ENCODE results near the gene RPS6KA2. TPM values are rescaled to one million over a fixed set of nuclear protein-coding genes. Genes with fewer than 3 reads are reported as not detected.
A peak's percentile ranks its signal among the peaks of the same experiment; 100 is the strongest.

RPS6KA2 gene
- total RNA-seq, 1 donor from 2014 or later: 122 TPM

DNA sequence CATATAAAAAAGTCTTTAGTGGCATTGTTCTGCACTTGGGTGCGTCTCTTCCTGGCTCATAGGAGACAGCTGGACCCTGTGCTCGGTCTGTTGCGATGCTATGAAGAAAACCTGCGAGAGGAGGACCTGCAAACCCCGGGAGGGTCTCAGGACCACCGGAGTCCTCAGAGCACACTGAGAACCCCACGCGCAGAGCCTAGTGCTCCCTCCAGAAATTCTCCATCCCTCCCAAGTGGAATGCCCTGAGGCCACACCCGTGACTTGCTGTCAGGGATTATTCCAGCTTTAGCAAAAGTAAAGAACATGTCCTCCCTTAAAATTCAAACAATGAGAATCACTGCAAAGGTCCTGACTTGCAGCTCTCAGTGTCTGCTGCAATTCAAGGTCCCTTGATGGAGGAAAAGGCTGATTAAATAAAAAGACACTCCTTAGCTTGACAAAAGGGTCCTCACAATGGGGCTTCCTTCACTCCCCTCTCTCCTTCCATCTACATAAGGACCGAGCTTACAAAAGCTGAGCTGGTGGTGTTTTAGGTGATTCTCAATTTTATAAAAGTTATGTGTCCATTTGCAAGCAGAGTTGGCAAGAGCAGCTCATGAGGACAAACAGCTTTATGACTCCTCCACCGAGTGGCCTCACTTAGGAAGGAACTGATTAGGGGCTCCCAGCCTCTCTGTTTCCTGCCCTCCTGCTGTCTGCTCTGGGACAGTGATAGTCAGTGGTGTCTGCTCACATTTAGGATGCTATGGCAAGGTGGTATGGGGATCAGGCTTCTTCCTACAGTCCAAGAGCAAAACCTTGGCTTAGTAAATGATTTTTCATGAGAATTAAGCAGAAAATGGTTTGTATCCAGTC, 137.5 kb downstream of the RPS6KA2 start:
- DNase-seq (ENCODE audit: low read depth in 2 of 2): peak; percentile 77 to 89

- DNase-seq (ENCODE audit: low read depth in 2 of 2): no peak
Measured at GRCh38 chr6:166488701-166489100, 138.3 kb downstream of the RPS6KA2 start.

- peak; percentile 97 to 100 for DNase-seq (ENCODE audit: low read depth in 2 of 2)
Measured at GRCh38 chr6:166488076-166488685, 138.9 kb downstream of the RPS6KA2 start.

DNA sequence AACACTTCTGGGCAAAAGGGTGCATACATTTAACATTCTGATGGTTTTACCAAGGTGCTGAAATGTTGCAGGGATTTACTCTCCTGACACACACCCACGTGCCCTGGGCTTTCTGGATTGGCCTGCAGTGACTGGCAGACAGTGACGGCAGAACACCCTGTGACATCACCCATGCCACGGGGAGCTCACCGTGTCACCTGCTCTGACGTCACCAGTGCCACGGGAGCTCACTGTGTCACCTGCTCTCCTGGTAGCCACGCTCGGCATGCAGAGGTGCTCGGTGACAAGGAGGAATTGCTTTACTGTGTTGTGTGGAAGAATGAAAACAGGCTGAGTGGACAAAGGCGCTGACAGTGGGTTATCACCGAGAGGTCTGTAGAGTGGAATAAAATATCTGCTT, 139.9 kb downstream of the RPS6KA2 start:
- no peak for DNase-seq (ENCODE audit: low read depth in 2 of 2)

GRCh38 chr6:166486536-166486880, 140.5 kb downstream of the RPS6KA2 start:
- no peak for DNase-seq (ENCODE audit: low read depth in 2 of 2)

DNA sequence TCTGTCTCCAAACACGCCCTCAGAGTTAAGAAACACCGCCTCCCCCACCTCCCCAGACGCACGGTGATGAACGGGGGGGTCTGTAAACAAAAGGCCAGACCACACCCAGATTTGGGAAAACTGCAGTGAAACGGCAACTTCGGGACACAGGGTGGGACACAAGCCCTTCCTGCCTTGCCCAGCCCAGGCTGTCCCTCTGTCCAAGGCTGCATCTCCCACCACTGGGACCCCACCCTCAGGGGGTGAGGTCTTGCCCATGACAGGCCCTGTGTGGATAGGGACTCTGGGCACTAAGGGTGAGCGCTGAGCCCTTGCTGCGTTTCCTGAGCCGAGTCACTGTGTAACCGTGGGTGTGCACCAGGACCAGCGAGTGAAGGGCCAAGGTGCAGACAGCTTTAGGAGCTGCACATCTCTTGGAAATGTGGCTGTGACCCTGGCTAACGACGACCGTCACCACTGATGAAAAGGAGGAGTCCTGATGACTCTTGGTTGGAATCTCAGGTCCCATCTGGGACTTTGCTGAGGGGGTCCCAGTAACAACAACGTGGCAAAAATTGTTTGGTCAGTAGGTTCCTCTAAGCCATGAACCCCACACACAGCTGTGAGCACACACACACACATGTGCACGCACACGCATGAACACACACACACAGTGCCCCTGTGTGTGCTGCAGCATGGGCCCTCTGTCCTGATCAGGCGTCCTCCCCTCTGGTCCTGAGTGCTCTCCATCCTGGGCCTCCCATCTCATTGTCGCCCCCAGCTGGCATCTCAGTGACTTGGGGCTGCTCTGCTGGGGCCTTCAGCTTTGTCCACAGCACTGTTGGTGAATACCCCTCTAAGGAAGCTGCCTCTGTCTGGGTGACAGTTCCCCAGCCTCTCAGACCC, 141.2 kb downstream of the RPS6KA2 start:
- no peak for DNase-seq (ENCODE audit: low read depth in 2 of 2)

- no peak for DNase-seq (ENCODE audit: low read depth in 2 of 2)
Measured at GRCh38 chr6:166484863-166485262, 142.2 kb downstream of the RPS6KA2 start.

GRCh38 chr6:166483573-166484250, 143.3 kb downstream of the RPS6KA2 start:
- DNase-seq (ENCODE audit: low read depth in 2 of 2): no peak

DNA sequence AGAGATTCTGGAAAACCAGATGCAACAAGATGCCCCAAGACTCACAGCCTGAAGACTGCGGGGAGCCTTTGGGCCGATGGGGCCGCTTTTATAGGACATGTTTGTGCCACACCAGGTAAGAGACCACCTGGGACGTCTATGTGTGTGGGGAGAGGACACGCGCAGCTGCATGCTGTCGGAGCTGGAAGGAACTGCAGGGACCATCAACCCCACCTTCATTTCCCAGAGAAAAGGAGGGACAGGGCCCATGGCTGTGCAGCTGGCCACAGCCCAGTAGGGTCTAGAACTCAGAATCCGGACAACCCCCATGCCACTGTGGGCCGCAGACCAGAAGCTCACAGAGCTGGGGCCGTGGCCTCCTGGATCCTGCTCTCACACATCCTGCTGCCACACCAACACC, 144.0 kb downstream of the RPS6KA2 start:
- no peak for DNase-seq (ENCODE audit: low read depth in 2 of 2)

DNA sequence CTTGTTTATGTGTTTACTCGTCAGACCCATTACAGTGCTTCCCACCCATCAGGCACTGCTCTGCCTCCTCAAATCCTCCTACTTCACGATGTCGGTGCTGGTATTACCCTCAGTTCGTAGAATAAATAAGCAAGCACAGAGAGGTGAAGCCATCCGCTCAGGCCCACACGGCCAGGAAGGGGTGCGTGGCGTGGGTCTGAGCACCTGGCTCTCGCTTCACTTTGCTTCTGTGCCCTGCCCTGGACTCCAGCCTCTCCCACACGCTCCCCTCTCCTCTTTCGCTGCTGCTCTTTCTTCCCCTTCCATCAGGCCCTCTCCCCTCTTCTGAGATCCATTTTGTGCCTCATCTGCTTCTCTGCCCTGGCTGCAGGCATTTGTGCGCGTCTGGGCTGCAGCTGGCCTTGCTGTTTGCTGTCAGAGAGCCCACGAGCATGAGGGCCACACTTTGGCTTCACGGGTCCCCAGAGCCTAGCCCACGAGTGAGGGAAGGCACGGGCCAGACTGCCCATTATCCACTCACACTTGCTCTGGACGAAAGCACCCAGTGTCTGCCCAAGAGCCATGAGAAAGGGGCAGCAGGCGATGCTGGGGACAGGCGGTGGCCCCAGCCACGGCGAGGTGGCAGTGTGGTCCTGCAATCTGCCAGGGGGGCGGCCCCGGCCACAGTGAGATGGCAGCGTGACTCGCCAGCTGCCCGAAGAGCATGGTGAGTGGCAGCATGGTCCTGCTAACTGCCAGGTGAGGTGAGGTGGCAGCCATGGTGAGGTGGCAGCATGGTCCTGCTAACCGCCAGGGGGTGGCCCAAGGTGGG, 148.1 kb downstream of the RPS6KA2 start:
- DNase-seq (ENCODE audit: low read depth in 2 of 2): no peak

GRCh38 chr6:166477647-166478365, 149.2 kb downstream of the RPS6KA2 start:
- DNase-seq (ENCODE audit: low read depth in 2 of 2): no peak

DNA sequence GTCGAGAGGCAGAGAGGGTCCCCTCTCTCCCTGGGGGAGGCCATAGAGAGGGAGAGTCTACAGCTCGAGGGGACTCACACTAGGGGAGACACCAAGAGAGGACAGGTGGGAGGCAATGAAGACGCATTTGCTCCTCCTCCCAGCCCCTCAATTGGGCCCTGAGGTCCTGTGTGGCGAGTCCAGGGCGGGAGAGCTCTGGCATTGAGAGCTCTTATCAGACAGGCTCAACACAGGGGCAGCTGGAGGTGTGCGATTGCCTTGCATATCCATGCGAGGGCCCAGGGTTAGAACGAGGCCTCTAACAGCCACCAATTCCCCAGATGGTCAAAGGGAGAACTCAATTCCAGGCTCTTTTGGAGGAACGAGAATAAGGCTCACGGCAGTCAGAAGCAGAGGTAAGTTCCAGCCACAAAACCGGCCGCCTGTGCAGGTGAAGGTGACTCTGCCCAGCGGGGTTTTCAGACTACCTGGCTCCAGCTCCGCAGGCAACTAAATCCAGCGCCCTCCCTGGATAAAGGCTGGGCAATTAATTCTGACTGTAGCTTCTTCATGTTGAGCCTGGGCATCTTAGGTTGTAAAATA, 150.3 kb downstream of the RPS6KA2 start:
- no peak for DNase-seq (ENCODE audit: low read depth in 2 of 2)

DNA sequence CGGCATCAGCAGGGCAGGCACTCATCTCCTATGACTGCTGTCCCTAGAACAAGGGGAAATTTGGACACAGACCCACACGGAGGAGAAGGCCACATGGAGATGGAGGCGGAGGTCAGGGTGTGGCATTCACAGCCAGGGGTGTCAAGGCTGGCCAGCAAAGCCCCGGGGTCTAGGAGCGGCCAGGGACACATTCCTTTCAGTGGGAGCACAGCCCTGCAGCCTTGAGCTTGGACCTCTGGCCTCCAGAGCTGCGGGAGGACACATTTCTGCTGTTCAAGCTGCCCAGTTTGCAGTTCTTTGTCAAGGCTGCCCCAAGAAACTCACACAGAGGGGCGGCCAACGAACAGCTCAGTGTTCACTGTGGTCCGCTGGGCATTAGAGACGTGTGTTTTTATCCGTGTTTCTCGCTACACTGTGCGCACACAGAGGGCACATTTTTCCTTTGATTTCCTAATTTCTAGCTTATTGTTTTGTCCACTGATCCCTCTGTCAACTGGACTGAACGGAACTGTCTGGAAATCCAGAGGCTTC, 150.9 kb downstream of the RPS6KA2 start:
- no peak for DNase-seq (ENCODE audit: low read depth in 2 of 2)

GRCh38 chr6:166474721-166475565, 152.1 kb downstream of the RPS6KA2 start:
- no peak for DNase-seq (ENCODE audit: low read depth in 2 of 2)

DNA sequence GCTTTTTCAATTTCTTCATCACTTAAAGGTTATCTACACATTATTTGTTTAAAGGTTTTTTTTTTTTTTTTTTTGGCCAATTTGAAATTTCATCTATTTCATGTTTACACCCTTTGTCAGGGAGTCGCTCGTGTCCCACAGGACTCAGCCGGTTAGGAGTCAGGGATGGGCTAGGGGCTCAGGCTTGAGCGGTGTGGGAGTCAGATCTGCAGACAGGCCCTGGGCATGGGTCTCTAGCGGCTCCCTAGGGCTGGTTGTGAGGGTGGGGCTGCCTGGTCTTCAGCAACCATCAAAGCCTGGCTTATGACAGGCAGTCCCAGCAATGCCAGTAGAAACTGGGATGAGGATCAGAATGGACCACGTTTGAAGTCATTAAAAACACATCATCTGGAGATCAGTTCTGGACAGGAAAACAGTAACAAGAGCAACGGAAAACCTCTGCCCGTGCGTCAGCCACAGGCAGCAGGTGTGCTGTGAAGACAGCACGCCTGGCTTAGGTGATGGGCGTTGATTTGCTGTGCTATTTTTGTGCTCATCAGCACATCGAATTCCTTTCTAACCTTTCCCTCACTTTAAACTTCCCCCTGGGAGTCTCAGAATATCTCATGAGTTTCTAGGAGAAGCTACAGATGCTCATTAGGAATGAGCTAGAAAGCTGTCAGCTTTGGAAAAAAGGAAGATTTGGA, 153.0 kb downstream of the RPS6KA2 start:
- no peak for DNase-seq (ENCODE audit: low read depth in 2 of 2)

DNA sequence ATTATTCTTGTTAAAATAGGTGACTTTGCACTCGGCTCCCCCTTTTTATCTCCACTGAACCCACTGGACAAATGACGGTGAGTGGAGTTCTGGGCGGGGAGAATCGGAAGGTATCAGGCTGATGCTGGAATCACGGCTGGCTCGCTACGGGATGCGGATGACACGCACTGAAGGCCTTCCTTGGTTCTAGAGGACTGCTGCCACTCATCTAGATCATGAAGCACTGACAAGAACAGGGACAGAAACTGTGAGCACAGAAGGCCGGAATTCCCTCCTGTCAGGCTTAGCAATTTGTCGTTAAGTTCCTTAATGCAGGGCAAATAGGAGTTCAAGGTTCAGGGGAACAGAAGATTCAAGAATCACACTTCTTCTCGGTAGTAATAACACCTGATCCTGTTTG, 154.4 kb downstream of the RPS6KA2 start:
- DNase-seq (ENCODE audit: low read depth in 2 of 2): no peak

DNA sequence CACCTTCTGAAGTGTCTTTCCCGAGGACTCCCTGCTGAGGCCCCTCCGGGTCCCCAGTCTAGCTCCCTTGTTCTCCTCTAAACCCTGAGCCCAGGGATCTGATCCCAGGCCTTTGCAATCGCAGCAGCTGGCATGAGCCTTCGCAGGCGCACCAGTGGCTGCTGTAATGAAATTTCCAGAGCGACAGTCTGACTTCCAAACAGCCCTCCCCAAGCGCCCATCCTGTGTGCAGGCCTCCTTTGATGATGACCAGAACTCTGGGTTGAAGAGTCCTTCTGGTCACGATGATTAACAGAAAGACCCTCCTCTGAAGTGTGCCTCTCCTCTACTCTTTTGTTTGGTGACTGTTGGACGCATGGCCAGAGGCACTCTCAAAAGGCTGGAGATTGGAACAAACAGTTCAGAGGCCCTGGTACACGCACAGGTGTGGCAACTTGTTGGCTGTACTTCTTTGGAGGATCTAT, 155.2 kb downstream of the RPS6KA2 start:
- DNase-seq (ENCODE audit: low read depth in 2 of 2): no peak
